ENCODE measurements around the gene GNAT1. TPM values are rescaled to one million over a fixed set of nuclear protein-coding genes. Genes with fewer than 3 reads are reported as not detected.

The GNAT1 gene
- total and polyA plus RNA-seq, 2 of the 13 experiments (the other 11 are each of a cell fraction or from before 2014, with no cell fraction given), result 0.15 TPM; not detected in 1

- TF ChIP-seq ZFP36 (IDR thresholded peaks at IDR 0.05; ENCODE audit: borderline replicate concordance, low read depth, low read length, partially characterized antibody) (no peak), ATF4 (CRISPR knock-in tag; IDR thresholded peaks at IDR 0.05) (peak in 1 of 2 experiments; percentile 97; a peak in 2 of 4 replicates), ZHX1 (CRISPR knock-in tag; IDR thresholded peaks at IDR 0.05; ENCODE audit: low read depth) (peak; percentile 67; the same call in 1 of the 2 replicates), RERE (CRISPR knock-in tag; IDR thresholded peaks at IDR 0.05; ENCODE audit: low read depth) (peak; percentile 52; the same call in 1 of the 2 replicates), PPARG (CRISPR knock-in tag; conservative IDR thresholded peaks at IDR 0.05) (peak; percentile 70; the same call in 1 of the 2 replicates), POLR2AphosphoS2 (IDR thresholded peaks at IDR 0.05; ENCODE audit: low read depth, low read length) (no peak), TEAD2 (CRISPR knock-in tag; IDR thresholded peaks at IDR 0.05) (no peak), ZSCAN29 (CRISPR knock-in tag; conservative IDR thresholded peaks at IDR 0.05) (0 out of 2 replicates have a peak, but pooled peaks have one; percentile 41), SIX1 (CRISPR knock-in tag; IDR thresholded peaks at IDR 0.05; ENCODE audit: borderline replicate concordance) (no peak), ZMYM3 (CRISPR knock-in tag; IDR thresholded peaks at IDR 0.05) (no peak), HMG20B (CRISPR knock-in tag; conservative IDR thresholded peaks at IDR 0.05) (peak; percentile 85; the same call in 1 of the 2 replicates), NFAT5 (CRISPR knock-in tag; IDR thresholded peaks at IDR 0.05) (0 out of 2 replicates have a peak, but pooled peaks have one; percentile 38)
These were observed 19.3 kb downstream of the GNAT1 start (continued) for GRCh38 chr3:50210510-50211367.

Data from HepG2 (cell line).